HepG2 (cell line): ENCODE results near the gene CPPED1. TPM values are rescaled to one million over a fixed set of nuclear protein-coding genes. Genes with fewer than 3 reads are reported as not detected.

ENCODE experiments used
- ATF7 ChIP-seq, 2 experiments: fragments of 450-650 bp in 1 of 2; sonication (generic) in 1 of 2; formaldehyde crosslinking in 1 of 2; IDR thresholded peaks; 2 replicates each; pipeline versions ENCODE4 v1.4.0 to v1.6.1; 2016 to 2020; ENCODE audit warnings: antibody characterized with exemption in 1 of 2, mild to moderate bottlenecking in 1 of 2, missing genetic modification reagents in 1 of 2
- BORCS8-MEF2B ChIP-seq: sonication (generic); formaldehyde crosslinking; IDR thresholded peaks from 2 replicates; pipeline ENCODE4 v1.8.0; 2022; ENCODE audit warnings: mild to moderate bottlenecking, missing genetic modification reagents
- CREM ChIP-seq, 2 experiments: sonication (generic) in 1 of 2; formaldehyde crosslinking in 1 of 2; IDR thresholded peaks; 2 replicates each; pipeline versions ENCODE4 v1.4.0 to v1.6.1; 2016 to 2020; ENCODE audit warnings: antibody characterized with exemption in 1 of 2, mild to moderate bottlenecking in 1 of 2, missing genetic modification reagents in 1 of 2
- FOXK2 ChIP-seq: fragments of 450-650 bp; IDR thresholded peaks from 2 replicates; pipeline ENCODE4 v1.6.1; 2016
- HDAC2 ChIP-seq: sonication (generic); formaldehyde crosslinking; IDR thresholded peaks from 2 replicates; pipeline ENCODE4 v1.4.0; 2020; ENCODE audit warnings: missing genetic modification reagents
- KDM3A ChIP-seq: IDR thresholded peaks from 2 replicates; pipeline ENCODE4 v1.6.1; 2018; ENCODE audit warnings: low read depth, missing compliant biosample characterization
- MIER3 ChIP-seq: IDR thresholded peaks from 2 replicates; pipeline ENCODE4 v1.6.1; 2016; ENCODE audit warnings: missing compliant biosample characterization, borderline replicate concordance
- NBN ChIP-seq: fragments of 450-650 bp; conservative IDR thresholded peaks from 2 replicates; pipeline ENCODE4 v1.6.1; 2017
- NR3C1 ChIP-seq: sonication (generic); formaldehyde crosslinking; IDR thresholded peaks from 2 replicates; pipeline ENCODE4 v1.4.0; 2020; ENCODE audit warnings: missing genetic modification reagents
- WIZ ChIP-seq: sonication (generic); formaldehyde crosslinking; IDR thresholded peaks from 2 replicates; pipeline ENCODE4 v1.5.1; 2020; ENCODE audit warnings: mild to moderate bottlenecking, missing genetic modification reagents
- ZFP36L1 ChIP-seq: sonication (generic); formaldehyde crosslinking; IDR thresholded peaks from 2 replicates; pipeline ENCODE4 v1.8.0; 2022; ENCODE audit warnings: mild to moderate bottlenecking, missing genetic modification reagents, moderate library complexity
- ZKSCAN8 ChIP-seq: IDR thresholded peaks from 2 replicates; pipeline ENCODE4 v1.6.1; 2016; ENCODE audit warnings: borderline replicate concordance, missing genetic modification reagents, missing compliant biosample characterization
- ZNF263 ChIP-seq: sonication (generic); formaldehyde crosslinking; IDR thresholded peaks from 2 replicates; pipeline ENCODE4 v1.4.0; 2020; ENCODE audit warnings: missing genetic modification reagents
- ZNF331 ChIP-seq: sonication (generic); formaldehyde crosslinking; IDR thresholded peaks from 2 replicates; pipeline ENCODE4 v1.4.0; 2020; ENCODE audit warnings: missing genetic modification reagents
- ZNF335 ChIP-seq: sonication (generic); formaldehyde crosslinking; IDR thresholded peaks from 2 replicates; pipeline ENCODE4 v1.4.0; 2020; ENCODE audit warnings: missing genetic modification reagents
- ZNF383 ChIP-seq: sonication (generic); formaldehyde crosslinking; IDR thresholded peaks from 2 replicates; pipeline ENCODE4 v1.4.0; 2020; ENCODE audit warnings: missing genetic modification reagents, mild to moderate bottlenecking, borderline replicate concordance
- ZNF619 ChIP-seq: sonication (generic); formaldehyde crosslinking; IDR thresholded peaks from 2 replicates; pipeline ENCODE4 v1.4.0; 2020; ENCODE audit warnings: mild to moderate bottlenecking, missing genetic modification reagents
- ZNF629 ChIP-seq: sonication (generic); formaldehyde crosslinking; conservative IDR thresholded peaks from 2 replicates; pipeline ENCODE4 v1.5.0; 2020; ENCODE audit warnings: missing genetic modification reagents
- ZNF709 ChIP-seq: sonication (generic); formaldehyde crosslinking; IDR thresholded peaks from 2 replicates; pipeline ENCODE4 v1.5.0; 2020; ENCODE audit warnings: mild to moderate bottlenecking, missing genetic modification reagents
- polyA plus RNA-seq, 8 experiments: library from polyadenylated mRNA; depleted of rRNA in 3 of 8; stranded (reverse) in 7 of 8; unstranded in 1 of 8; fragments of >200 nt; fragmentation: Illumina TruSeq in 4 of 8; extraction: Trizol in 4 of 8; gene quantifications; 2 replicates each; pipeline versions ENCODE4 v1.2.1 to v1.2.3, GENCODE V29; 2011 to 2016; ENCODE audit warnings: low read depth in 4 of 8, missing spikeins in 1 of 8, mixed read lengths in 1 of 8; ENCODE audit not compliant: insufficient read depth in 1 of 8
- total RNA-seq, 5 experiments: library from RNA; depleted of rRNA; stranded (reverse); fragments of >200 nt; fragmentation: Illumina TruSeq; extraction: Trizol; gene quantifications; 2 replicates each; pipeline ENCODE4 v1.2.3, GENCODE V29; 2016; ENCODE audit warnings: low read depth in 1 of 5
- TF ChIP-seq, protein P1 (sequence below): sonication (generic); formaldehyde crosslinking; IDR thresholded peaks from 2 replicates; pipeline ENCODE4 v1.5.0; 2020; ENCODE audit warnings: missing genetic modification reagents, mild to moderate bottlenecking, borderline replicate concordance
- TF ChIP-seq, protein P2 (sequence below): sonication (generic); formaldehyde crosslinking; IDR thresholded peaks from 2 replicates; pipeline ENCODE4 v1.8.0; 2022; ENCODE audit warnings: mild to moderate bottlenecking, missing genetic modification reagents
- TF ChIP-seq, protein P3 (sequence below): sonication (generic); formaldehyde crosslinking; IDR thresholded peaks from 2 replicates; pipeline ENCODE4 v1.4.0; 2020; ENCODE audit warnings: missing genetic modification reagents
- TF ChIP-seq, protein P4 (sequence below): sonication (generic); formaldehyde crosslinking; IDR thresholded peaks from 2 replicates; pipeline ENCODE4 v1.5.0; 2020; ENCODE audit warnings: missing genetic modification reagents
- TF ChIP-seq, protein P5 (sequence below), 2 experiments: sonication (generic) in 1 of 2; formaldehyde crosslinking in 1 of 2; IDR thresholded peaks; 2 replicates each; pipeline versions ENCODE4 v1.4.0 to v1.6.1; 2018 to 2020; ENCODE audit warnings: missing genetic modification reagents in 2 of 2, borderline replicate concordance in 1 of 2, low read depth in 1 of 2, mild to moderate bottlenecking in 1 of 2, missing biosample characterization in 1 of 2

The CPPED1 gene
- total and polyA plus RNA-seq, 2 of the 13 experiments (the other 11 are each of a cell fraction or from before 2014, with no cell fraction given) = 66.6 to 71.3 TPM

DNA sequence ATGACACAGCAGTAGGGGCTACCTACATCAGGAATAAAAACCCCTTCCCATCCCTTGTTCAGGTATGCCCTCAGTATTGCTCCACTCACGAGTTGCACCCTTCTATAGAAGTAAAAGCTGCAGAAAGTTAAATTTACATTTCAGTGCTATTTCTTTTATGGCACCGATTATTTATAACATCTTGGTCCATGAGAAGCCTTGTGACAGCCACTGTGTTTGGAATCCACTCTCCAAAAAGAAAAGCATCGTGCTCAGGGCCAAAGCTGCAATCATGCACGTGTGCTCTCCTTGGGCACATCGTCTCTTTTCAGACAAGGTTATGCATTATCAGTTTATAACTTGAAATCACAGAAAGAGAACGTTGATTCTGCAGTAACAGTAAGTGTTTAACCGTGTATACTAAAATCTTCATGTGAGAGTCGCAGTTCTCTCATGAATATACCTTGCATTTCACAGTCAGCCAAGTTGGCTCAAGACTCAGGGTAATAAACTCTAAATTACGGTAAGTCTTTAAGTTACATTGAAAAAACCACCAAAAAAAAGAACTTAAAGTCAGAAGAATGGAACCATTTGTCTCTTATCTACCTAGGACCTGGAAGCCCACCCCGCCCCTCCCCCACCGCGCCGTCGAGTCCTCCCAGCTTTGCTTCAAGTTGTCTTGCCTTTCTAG, 189.6 kb downstream of the CPPED1 start (continued):
- TF ChIP-seq ZNF335 (CRISPR knock-in tag) = no peak
- no peak; the same call in 1 of the 2 replicates for TF ChIP-seq ZFP36L1
- TF ChIP-seq ATF7 (IDR thresholded peaks at IDR 0.05) = no peak
- no peak for TF ChIP-seq ATF7 (CRISPR knock-in tag; IDR thresholded peaks at IDR 0.05)
- TF ChIP-seq, protein P1, sequence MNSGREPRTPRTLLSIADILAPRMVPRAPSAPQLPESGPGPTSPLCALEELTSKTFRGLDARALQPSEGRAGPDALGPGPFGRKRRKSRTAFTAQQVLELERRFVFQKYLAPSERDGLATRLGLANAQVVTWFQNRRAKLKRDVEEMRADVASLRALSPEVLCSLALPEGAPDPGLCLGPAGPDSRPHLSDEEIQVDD (CRISPR knock-in tag) = no peak
- TF ChIP-seq, protein P2, sequence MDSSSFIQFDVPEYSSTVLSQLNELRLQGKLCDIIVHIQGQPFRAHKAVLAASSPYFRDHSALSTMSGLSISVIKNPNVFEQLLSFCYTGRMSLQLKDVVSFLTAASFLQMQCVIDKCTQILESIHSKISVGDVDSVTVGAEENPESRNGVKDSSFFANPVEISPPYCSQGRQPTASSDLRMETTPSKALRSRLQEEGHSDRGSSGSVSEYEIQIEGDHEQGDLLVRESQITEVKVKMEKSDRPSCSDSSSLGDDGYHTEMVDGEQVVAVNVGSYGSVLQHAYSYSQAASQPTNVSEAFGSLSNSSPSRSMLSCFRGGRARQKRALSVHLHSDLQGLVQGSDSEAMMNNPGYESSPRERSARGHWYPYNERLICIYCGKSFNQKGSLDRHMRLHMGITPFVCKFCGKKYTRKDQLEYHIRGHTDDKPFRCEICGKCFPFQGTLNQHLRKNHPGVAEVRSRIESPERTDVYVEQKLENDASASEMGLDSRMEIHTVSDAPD (CRISPR knock-in tag) = no peak
- no peak; the same call in 1 of the 2 replicates for TF ChIP-seq ZNF331 (CRISPR knock-in tag)
- TF ChIP-seq HDAC2 (CRISPR knock-in tag) = no peak
- no peak for TF ChIP-seq NR3C1
- no peak for TF ChIP-seq ZNF263 (CRISPR knock-in tag)
- TF ChIP-seq NBN = no peak
- TF ChIP-seq FOXK2 = no peak
- no peak for TF ChIP-seq ZNF709 (CRISPR knock-in tag)
- TF ChIP-seq ZNF383 (CRISPR knock-in tag) = no peak
- TF ChIP-seq, protein P3, sequence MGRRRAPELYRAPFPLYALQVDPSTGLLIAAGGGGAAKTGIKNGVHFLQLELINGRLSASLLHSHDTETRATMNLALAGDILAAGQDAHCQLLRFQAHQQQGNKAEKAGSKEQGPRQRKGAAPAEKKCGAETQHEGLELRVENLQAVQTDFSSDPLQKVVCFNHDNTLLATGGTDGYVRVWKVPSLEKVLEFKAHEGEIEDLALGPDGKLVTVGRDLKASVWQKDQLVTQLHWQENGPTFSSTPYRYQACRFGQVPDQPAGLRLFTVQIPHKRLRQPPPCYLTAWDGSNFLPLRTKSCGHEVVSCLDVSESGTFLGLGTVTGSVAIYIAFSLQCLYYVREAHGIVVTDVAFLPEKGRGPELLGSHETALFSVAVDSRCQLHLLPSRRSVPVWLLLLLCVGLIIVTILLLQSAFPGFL = no peak
- no peak for TF ChIP-seq ZNF629 (CRISPR knock-in tag)
- TF ChIP-seq, protein P4, sequence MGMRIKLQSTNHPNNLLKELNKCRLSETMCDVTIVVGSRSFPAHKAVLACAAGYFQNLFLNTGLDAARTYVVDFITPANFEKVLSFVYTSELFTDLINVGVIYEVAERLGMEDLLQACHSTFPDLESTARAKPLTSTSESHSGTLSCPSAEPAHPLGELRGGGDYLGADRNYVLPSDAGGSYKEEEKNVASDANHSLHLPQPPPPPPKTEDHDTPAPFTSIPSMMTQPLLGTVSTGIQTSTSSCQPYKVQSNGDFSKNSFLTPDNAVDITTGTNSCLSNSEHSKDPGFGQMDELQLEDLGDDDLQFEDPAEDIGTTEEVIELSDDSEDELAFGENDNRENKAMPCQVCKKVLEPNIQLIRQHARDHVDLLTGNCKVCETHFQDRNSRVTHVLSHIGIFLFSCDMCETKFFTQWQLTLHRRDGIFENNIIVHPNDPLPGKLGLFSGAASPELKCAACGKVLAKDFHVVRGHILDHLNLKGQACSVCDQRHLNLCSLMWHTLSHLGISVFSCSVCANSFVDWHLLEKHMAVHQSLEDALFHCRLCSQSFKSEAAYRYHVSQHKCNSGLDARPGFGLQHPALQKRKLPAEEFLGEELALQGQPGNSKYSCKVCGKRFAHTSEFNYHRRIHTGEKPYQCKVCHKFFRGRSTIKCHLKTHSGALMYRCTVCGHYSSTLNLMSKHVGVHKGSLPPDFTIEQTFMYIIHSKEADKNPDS = peak; percentile 14; the same call in 1 of the 2 replicates
- TF ChIP-seq ZNF619 = no peak
- TF ChIP-seq CREM (IDR thresholded peaks at IDR 0.05) = peak; percentile 5; the same call in 1 of the 2 replicates
- no peak for TF ChIP-seq CREM (CRISPR knock-in tag; IDR thresholded peaks at IDR 0.05)
- TF ChIP-seq MIER3 = no peak
- TF ChIP-seq, protein P5, sequence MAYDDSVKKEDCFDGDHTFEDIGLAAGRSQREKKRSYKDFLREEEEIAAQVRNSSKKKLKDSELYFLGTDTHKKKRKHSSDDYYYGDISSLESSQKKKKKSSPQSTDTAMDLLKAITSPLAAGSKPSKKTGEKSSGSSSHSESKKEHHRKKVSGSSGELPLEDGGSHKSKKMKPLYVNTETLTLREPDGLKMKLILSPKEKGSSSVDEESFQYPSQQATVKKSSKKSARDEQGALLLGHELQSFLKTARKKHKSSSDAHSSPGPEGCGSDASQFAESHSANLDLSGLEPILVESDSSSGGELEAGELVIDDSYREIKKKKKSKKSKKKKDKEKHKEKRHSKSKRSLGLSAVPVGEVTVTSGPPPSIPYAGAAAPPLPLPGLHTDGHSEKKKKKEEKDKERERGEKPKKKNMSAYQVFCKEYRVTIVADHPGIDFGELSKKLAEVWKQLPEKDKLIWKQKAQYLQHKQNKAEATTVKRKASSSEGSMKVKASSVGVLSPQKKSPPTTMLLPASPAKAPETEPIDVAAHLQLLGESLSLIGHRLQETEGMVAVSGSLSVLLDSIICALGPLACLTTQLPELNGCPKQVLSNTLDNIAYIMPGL (CRISPR knock-in tag; IDR thresholded peaks at IDR 0.05; ENCODE audit: borderline replicate concordance in 1 of 2, low read depth in 1 of 2) = peak; percentile 18 to 26; a peak in 1 of 4 replicates
- TF ChIP-seq ZKSCAN8 (CRISPR knock-in tag) = 0 out of 2 replicates have a peak, but pooled peaks have one; percentile 17
- TF ChIP-seq BORCS8-MEF2B (CRISPR knock-in tag) = 0 out of 2 replicates have a peak, but pooled peaks have one; percentile 9
- TF ChIP-seq WIZ (CRISPR knock-in tag) = no peak
- TF ChIP-seq KDM3A (CRISPR knock-in tag) = no peak
